SK-N-SH (cell line): ENCODE results near the gene MGRN1. TPM values are rescaled to one million over a fixed set of nuclear protein-coding genes. Genes with fewer than 3 reads are reported as not detected.

Experiments used
- CTCF ChIA-PET: fragments of 300-600, 350-600 bp; formaldehyde crosslinking; extraction: SDS; loops from one replicate; lab custom pipeline; 2021; lab: Yijun Ruan, JAX
- POLR2A ChIA-PET: fragments of 350-600 bp; sonication (Branson Sonifier 250); formaldehyde crosslinking; extraction: SDS; loops from one replicate; lab custom pipeline; 2020; ENCODE audit warnings: antibody characterized with exemption, inconsistent platforms; lab: Yijun Ruan, JAX
- DNase-seq: peaks from one replicate; pipeline ENCODE4 v3.0.0; 2012
- H2AFZ ChIP-seq: fragments of 200-600 bp; sonication (generic); 2 replicates; pipeline ENCODE4 v1.8.1; 2016; ENCODE audit warnings: antibody characterized with exemption, mild to moderate bottlenecking, low read depth
- H3F3A ChIP-seq: fragments of 200-600 bp; sonication (generic); replicated peaks from 2 replicates; pipeline ENCODE3; 2016; ENCODE audit warnings: antibody characterized with exemption, mild to moderate bottlenecking; ENCODE audit not compliant: insufficient read depth
- H3K27ac ChIP-seq, 2 experiments: fragments of 200-500 bp in 1 of 2; fragments of 200-600 bp in 1 of 2; sonication (Bioruptor generic) in 1 of 2; sonication (generic), shearing (Covaris generic) in 1 of 2; 2 replicates each; pipeline versions ENCODE4 v1.5.1 to v1.6.1; 2014 to 2016; ENCODE audit warnings: low read depth in 2 of 2, inconsistent platforms in 1 of 2, low read length in 1 of 2, mild to moderate bottlenecking in 1 of 2, mixed read lengths in 1 of 2
- H3K27me3 ChIP-seq: fragments of 200-600 bp; sonication (generic), shearing (Covaris generic); 2 replicates; pipeline ENCODE4 v1.6.1; 2016; ENCODE audit warnings: mixed run types; ENCODE audit not compliant: insufficient read depth
- H3K36me3 ChIP-seq, 2 experiments: fragments of 200-500 bp in 1 of 2; fragments of 200-600 bp in 1 of 2; sonication (Bioruptor generic) in 1 of 2; sonication (generic) in 1 of 2; replicated peaks in 1 of 2; 2 replicates each; pipeline versions ENCODE3 to v1.5.1; 2014 to 2016; ENCODE audit warnings: low read length in 1 of 2, mild to moderate bottlenecking in 1 of 2; ENCODE audit not compliant: insufficient read depth in 2 of 2, control insufficient read depth in 1 of 2
- H3K4me1 ChIP-seq, 2 experiments: fragments of 200-500 bp in 1 of 2; fragments of 200-600 bp in 1 of 2; sonication (Bioruptor generic) in 1 of 2; sonication (generic), shearing (Covaris generic) in 1 of 2; 2 replicates each; pipeline versions ENCODE4 v1.5.1 to v1.6.1; 2014 to 2016; ENCODE audit warnings: low read depth in 1 of 2, low read length in 1 of 2, mixed run types in 1 of 2; ENCODE audit not compliant: insufficient read depth in 2 of 2, control insufficient read depth in 1 of 2
- H3K4me2 ChIP-seq: fragments of 200-600 bp; sonication (generic), shearing (Covaris generic); 2 replicates; pipeline ENCODE4 v1.6.1; 2017; ENCODE audit warnings: mixed run types
- H3K4me3 ChIP-seq, 2 experiments: fragments of 200-500 bp in 1 of 2; fragments of 200-600 bp in 1 of 2; sonication (Bioruptor generic) in 1 of 2; sonication (generic), shearing (Covaris generic) in 1 of 2; 2 replicates each; pipeline versions ENCODE4 v1.5.1 to v1.8.1; 2014 to 2016; ENCODE audit warnings: low read depth in 2 of 2, inconsistent platforms in 1 of 2, low read length in 1 of 2, mild to moderate bottlenecking in 1 of 2, mixed read lengths in 1 of 2, moderate library complexity in 1 of 2
- H3K79me2 ChIP-seq: fragments of 200-600 bp; sonication (generic); 2 replicates; pipeline ENCODE4 v1.8.1; 2017; ENCODE audit warnings: mild to moderate bottlenecking; ENCODE audit not compliant: insufficient read depth
- H3K9ac ChIP-seq: fragments of 200-600 bp; sonication (generic); 2 replicates; pipeline ENCODE4 v1.6.1; 2017; ENCODE audit warnings: mixed run types
- H3K9me2 ChIP-seq: fragments of 200-600 bp; sonication (generic); 2 replicates; pipeline ENCODE4 v1.6.1; 2017; ENCODE audit warnings: mixed run types
- H3K9me3 ChIP-seq: fragments of 200-600 bp; sonication (generic); 2 replicates; pipeline ENCODE4 v1.6.1; 2017; ENCODE audit warnings: mixed run types, mild to moderate bottlenecking, moderate library complexity
- H4K20me1 ChIP-seq: fragments of 200-600 bp; sonication (generic); 2 replicates; pipeline ENCODE4 v1.6.1; 2017; ENCODE audit warnings: mild to moderate bottlenecking, mixed run types; ENCODE audit not compliant: insufficient read depth
- CHD2 ChIP-seq: fragments of 150-350 bp; IDR thresholded peaks from 2 replicates; pipeline ENCODE4 v1.6.1; 2018; ENCODE audit warnings: low read length; ENCODE audit not compliant: partially characterized antibody
- EP300 ChIP-seq, 2 experiments: IDR thresholded peaks; 2 replicates each; pipeline versions ENCODE4 v1.4.0 to v1.6.1; 2012; ENCODE audit warnings: borderline replicate concordance in 1 of 2, low read depth in 1 of 2, low read length in 1 of 2
- EZH2phosphoT487 ChIP-seq: fragments of 200-600 bp; sonication (generic); IDR thresholded peaks from 2 replicates; pipeline ENCODE4 v1.6.1; 2017; ENCODE audit warnings: low read depth, mixed run types, mild to moderate bottlenecking, antibody characterized with exemption, moderate library complexity, borderline replicate concordance
- NRF1 ChIP-seq: IDR thresholded peaks from 2 replicates; pipeline ENCODE4 v1.6.1; 2012; ENCODE audit warnings: low read depth, mild to moderate bottlenecking, low read length
- POLR2AphosphoS5 ChIP-seq: IDR thresholded peaks from 2 replicates; pipeline ENCODE4 v1.6.1; 2012; ENCODE audit warnings: low read depth, low read length
- RAD21 ChIP-seq: IDR thresholded peaks from 2 replicates; pipeline ENCODE4 v1.6.1; 2012; ENCODE audit warnings: mild to moderate bottlenecking, low read length
- RXRA ChIP-seq: IDR thresholded peaks from 2 replicates; pipeline ENCODE4 v1.4.0; 2012; ENCODE audit warnings: low read depth, mild to moderate bottlenecking, borderline replicate concordance
- SMC3 ChIP-seq: IDR thresholded peaks from 2 replicates; pipeline ENCODE4 v1.6.1; 2012; ENCODE audit warnings: low read depth, low read length, improper control_type of control experiment
- TCF12 ChIP-seq: IDR thresholded peaks from 2 replicates; pipeline ENCODE4 v1.4.0; 2012
- WGBS: methylation state at CpG from one replicate; pipeline ENCODE4 v1.1.6; 2017; ENCODE audit warnings: low lambda C conversion rate; 5-methylcytosine and 5-hydroxymethylcytosine counted together
- polyA plus RNA-seq, 3 experiments: library from polyadenylated mRNA; depleted of rRNA; stranded (reverse); fragments of >200 nt; gene quantifications; 2 replicates each; pipeline ENCODE4 v1.2.3, GENCODE V29; 2012
- TF ChIP-seq, protein P1 (sequence below): IDR thresholded peaks from 2 replicates; pipeline ENCODE4 v1.4.0; 2012; ENCODE audit warnings: low read depth, borderline replicate concordance
- TF ChIP-seq, protein P2 (sequence below): IDR thresholded peaks from 2 replicates; pipeline ENCODE4 v1.4.0; 2012; ENCODE audit warnings: low read depth
- TF ChIP-seq, protein P3 (sequence below): IDR thresholded peaks from 2 replicates; pipeline ENCODE4 v1.4.0; 2012; ENCODE audit warnings: low read depth, borderline replicate concordance
- TF ChIP-seq, protein P4 (sequence below): fragments of 150-350 bp; IDR thresholded peaks from 2 replicates; pipeline ENCODE4 v1.6.1; 2017; ENCODE audit warnings: antibody characterized with exemption, low read length, low read depth, borderline replicate concordance
- TF ChIP-seq, protein P5 (sequence below): fragments of 200-600 bp; sonication (generic); IDR thresholded peaks from 2 replicates; pipeline ENCODE4 v1.6.1; 2017; ENCODE audit warnings: antibody characterized with exemption, mild to moderate bottlenecking, moderate library complexity

Gene MGRN1
- polyA plus RNA-seq, 1 of the 3 experiments (the other 2 are of a cell fraction) = 13.3 TPM

DNA sequence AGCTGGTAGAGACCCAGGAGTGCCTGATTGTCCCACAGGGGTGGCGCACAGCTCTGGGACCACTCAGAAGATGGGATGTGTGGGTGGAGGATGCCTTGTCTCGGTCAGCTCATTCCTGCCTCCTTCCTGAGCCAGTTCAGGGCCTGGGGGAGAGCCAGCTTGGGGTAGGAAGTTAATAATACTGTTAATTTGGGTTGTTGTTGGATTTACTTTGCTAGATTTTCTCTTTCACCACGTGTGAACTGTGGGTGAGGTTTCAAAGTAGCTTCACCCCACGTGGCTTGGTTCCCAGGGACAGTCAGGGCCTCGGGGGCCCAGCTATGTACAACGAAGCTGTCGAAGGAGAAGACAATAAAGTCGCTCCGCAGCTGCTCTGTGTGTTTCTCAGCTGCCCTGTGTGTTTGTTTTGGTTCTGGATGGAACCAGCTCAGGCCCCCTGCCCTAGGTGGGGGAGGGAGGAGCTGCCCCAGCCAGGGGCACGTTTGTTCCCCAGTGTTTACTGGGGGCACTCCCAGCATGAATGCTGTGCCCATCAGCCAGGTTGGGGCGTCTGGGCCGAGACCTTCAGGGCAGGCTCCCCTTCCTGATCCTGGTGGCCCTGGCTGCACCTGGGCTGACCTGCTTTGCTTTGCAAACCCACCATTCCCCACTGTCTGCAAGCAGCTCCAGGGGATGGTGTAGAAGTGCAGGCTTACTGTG, 71.0 kb downstream of the MGRN1 start:
- Histone ChIP-seq H2AFZ (no peak overlapping the region), H3K9me2 (no peaks in the 10 kb centered on the region), H3K9me3 (no peaks in the 10 kb centered on the region), H3K4me3 (no peak overlapping the region)
- TF ChIP-seq, protein P1, sequence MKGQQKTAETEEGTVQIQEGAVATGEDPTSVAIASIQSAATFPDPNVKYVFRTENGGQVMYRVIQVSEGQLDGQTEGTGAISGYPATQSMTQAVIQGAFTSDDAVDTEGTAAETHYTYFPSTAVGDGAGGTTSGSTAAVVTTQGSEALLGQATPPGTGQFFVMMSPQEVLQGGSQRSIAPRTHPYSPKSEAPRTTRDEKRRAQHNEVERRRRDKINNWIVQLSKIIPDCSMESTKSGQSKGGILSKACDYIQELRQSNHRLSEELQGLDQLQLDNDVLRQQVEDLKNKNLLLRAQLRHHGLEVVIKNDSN = no peak
- TF ChIP-seq EZH2phosphoT487 (no peak), CHD2 (no peak), NRF1 (no peak), RXRA (no peak), POLR2AphosphoS5 (no peak), RAD21 (no peak), EP300 (IDR thresholded peaks at IDR 0.05; ENCODE audit: borderline replicate concordance in 1 of 2, low read depth in 1 of 2, low read length in 1 of 2) (no peak), SMC3 (no peak), TCF12 (no peak)
- TF ChIP-seq, protein P2, sequence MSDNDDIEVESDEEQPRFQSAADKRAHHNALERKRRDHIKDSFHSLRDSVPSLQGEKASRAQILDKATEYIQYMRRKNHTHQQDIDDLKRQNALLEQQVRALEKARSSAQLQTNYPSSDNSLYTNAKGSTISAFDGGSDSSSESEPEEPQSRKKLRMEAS = no peak
- TF ChIP-seq, protein P3, sequence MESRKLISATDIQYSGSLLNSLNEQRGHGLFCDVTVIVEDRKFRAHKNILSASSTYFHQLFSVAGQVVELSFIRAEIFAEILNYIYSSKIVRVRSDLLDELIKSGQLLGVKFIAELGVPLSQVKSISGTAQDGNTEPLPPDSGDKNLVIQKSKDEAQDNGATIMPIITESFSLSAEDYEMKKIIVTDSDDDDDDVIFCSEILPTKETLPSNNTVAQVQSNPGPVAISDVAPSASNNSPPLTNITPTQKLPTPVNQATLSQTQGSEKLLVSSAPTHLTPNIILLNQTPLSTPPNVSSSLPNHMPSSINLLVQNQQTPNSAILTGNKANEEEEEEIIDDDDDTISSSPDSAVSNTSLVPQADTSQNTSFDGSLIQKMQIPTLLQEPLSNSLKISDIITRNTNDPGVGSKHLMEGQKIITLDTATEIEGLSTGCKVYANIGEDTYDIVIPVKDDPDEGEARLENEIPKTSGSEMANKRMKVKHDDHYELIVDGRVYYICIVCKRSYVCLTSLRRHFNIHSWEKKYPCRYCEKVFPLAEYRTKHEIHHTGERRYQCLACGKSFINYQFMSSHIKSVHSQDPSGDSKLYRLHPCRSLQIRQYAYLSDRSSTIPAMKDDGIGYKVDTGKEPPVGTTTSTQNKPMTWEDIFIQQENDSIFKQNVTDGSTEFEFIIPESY = no peak
- TF ChIP-seq, protein P4, sequence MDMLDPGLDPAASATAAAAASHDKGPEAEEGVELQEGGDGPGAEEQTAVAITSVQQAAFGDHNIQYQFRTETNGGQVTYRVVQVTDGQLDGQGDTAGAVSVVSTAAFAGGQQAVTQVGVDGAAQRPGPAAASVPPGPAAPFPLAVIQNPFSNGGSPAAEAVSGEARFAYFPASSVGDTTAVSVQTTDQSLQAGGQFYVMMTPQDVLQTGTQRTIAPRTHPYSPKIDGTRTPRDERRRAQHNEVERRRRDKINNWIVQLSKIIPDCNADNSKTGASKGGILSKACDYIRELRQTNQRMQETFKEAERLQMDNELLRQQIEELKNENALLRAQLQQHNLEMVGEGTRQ = no peak
- TF ChIP-seq, protein P5, sequence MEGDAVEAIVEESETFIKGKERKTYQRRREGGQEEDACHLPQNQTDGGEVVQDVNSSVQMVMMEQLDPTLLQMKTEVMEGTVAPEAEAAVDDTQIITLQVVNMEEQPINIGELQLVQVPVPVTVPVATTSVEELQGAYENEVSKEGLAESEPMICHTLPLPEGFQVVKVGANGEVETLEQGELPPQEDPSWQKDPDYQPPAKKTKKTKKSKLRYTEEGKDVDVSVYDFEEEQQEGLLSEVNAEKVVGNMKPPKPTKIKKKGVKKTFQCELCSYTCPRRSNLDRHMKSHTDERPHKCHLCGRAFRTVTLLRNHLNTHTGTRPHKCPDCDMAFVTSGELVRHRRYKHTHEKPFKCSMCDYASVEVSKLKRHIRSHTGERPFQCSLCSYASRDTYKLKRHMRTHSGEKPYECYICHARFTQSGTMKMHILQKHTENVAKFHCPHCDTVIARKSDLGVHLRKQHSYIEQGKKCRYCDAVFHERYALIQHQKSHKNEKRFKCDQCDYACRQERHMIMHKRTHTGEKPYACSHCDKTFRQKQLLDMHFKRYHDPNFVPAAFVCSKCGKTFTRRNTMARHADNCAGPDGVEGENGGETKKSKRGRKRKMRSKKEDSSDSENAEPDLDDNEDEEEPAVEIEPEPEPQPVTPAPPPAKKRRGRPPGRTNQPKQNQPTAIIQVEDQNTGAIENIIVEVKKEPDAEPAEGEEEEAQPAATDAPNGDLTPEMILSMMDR = no peak
- TF ChIP-seq, all 33 proteins: peak for 0
- H3K36me3 ChIP-seq = peaks cover 13 to 55% of the 10 kb centered on the region in 2 experiments
- POLR2A ChIA-PET = interaction anchor here (2.3 kb wide), 1 partner anchor 39 kb away, joined by 8 read pairs; the partner anchor contains the start of genes ANKS3 and DNAAF8
- WGBS = 88% methylated on average over 7 of the region's 12 CpGs
- H3K79me2 ChIP-seq = peaks cover 11% of the 10 kb centered on the region; the same call in 1 of the 2 replicates
- CTCF ChIA-PET = interaction anchor here (1.0 to 2.9 kb wide), 7 partner anchors 13 to 261 kb away, joined by 3 to 16 read pairs (median 3); no protein-coding TSS in a partner anchor
- no peak overlapping the region for H3K9ac ChIP-seq
- H3K4me1 ChIP-seq = peaks cover 0 to 26% of the 10 kb centered on the region in 2 experiments; a peak in 1 of 4 replicates
- no peaks in the 10 kb centered on the region for H4K20me1 ChIP-seq
- no peak for DNase-seq
- peak overlapping the region; percentile 94; the same call in 1 of the 2 replicates for H3K4me2 ChIP-seq
- H3K27ac ChIP-seq = no peak overlapping the region; a peak in 1 of 4 replicates
- peaks cover 17% of the 10 kb centered on the region for H3F3A ChIP-seq
- no peaks in the 10 kb centered on the region for H3K27me3 ChIP-seq
